AG08395 (cell line): ENCODE data around the gene GPRASP1.
"Not testable (repeated sequence)": the region's sequence is repeated elsewhere in the genome, so short reads cannot be mapped to it uniquely, and the experiment has no call there.

Source experiments
- DNase-seq: peaks from one replicate; pipeline ENCODE4 v3.0.0; 2012; ENCODE audit warnings: mixed read lengths, low spot score

Gene GPRASP1

GRCh38 chrX:102651242-102652011 lies at the start of gene GPRASP1:
TSS of gene GPRASP1 (plus strand) at chrX:102651483. CDS start at chrX:102653914, 2,431 bp downstream.
- peak; percentile 10 for DNase-seq

- DNase-seq = no peak
These were observed 47.0 kb upstream of the GPRASP1 start for GRCh38 chrX:102604327-102604726.

- DNase-seq = no peak
These were observed 45.2 kb upstream of the GPRASP1 start for GRCh38 chrX:102606115-102606514.

- no peak for DNase-seq
These were observed 40.4 kb upstream of the GPRASP1 start for GRCh38 chrX:102610905-102611304.

- DNase-seq = no peak
These were observed 27.2 kb upstream of the GPRASP1 start for GRCh38 chrX:102624105-102624504.

GRCh38 chrX:102627640-102628039 lies 23.6 kb upstream of the GPRASP1 start:
- DNase-seq = no peak

GRCh38 chrX:102637561-102637960 lies 13.7 kb upstream of the GPRASP1 start:
- no peak for DNase-seq

- DNase-seq = no peak
These were observed 411 bp upstream of the GPRASP1 start for GRCh38 chrX:102650903-102651241.

- DNase-seq = peak; percentile 10
These were observed 877 bp downstream of the GPRASP1 start for GRCh38 chrX:102652031-102652688.

GRCh38 chrX:102654696-102655095 lies 3.4 kb downstream of the GPRASP1 start:
- DNase-seq = no peak

- DNase-seq = no peak
These were observed 7.3 kb downstream of the GPRASP1 start for GRCh38 chrX:102658556-102658955.

- peak; percentile 30 for DNase-seq
These were observed 8.8 kb downstream of the GPRASP1 start for GRCh38 chrX:102659790-102660757.

GRCh38 chrX:102663820-102664219 lies 12.5 kb downstream of the GPRASP1 start:
- not testable (repeated sequence) for DNase-seq

- DNase-seq = not testable (repeated sequence)
These were observed 15.8 kb downstream of the GPRASP1 start for GRCh38 chrX:102667034-102667433.

GRCh38 chrX:102669526-102669925 lies 18.2 kb downstream of the GPRASP1 start:
- no peak for DNase-seq

GRCh38 chrX:102672856-102673255 lies 21.6 kb downstream of the GPRASP1 start:
- no peak for DNase-seq

GRCh38 chrX:102677479-102677878 lies 26.2 kb downstream of the GPRASP1 start:
- DNase-seq = not testable (repeated sequence)

- DNase-seq = no peak
These were observed 33.7 kb downstream of the GPRASP1 start for GRCh38 chrX:102684772-102685520.

GRCh38 chrX:102694749-102695148 lies 43.5 kb downstream of the GPRASP1 start:
- no peak for DNase-seq

- DNase-seq = no peak
These were observed 45.0 kb downstream of the GPRASP1 start for GRCh38 chrX:102696306-102696705.

GRCh38 chrX:102697494-102697893 lies 46.2 kb downstream of the GPRASP1 start:
- no peak for DNase-seq
